KMS-11 (cell line): ENCODE data around the gene SCN1A.
"Not testable (repeated sequence)": the region's sequence is repeated elsewhere in the genome, so short reads cannot be mapped to it uniquely, and the experiment has no call there.

Experiments
- H2AFZ ChIP-seq: fragments of 200-600 bp; sonication (generic); 2 replicates; pipeline ENCODE4 v1.6.1; 2016; ENCODE audit warnings: antibody characterized with exemption, mixed run types, low read depth
- H3K27ac ChIP-seq: fragments of 200-600 bp; sonication (generic); 2 replicates; pipeline ENCODE4 v1.6.1; 2016; ENCODE audit warnings: mild to moderate bottlenecking, mixed run types
- H3K27me3 ChIP-seq: fragments of 200-600 bp; sonication (generic); 2 replicates; pipeline ENCODE4 v1.6.1; 2017; ENCODE audit warnings: mild to moderate bottlenecking, low read depth, mixed run types, moderate library complexity; ENCODE audit not compliant: insufficient read depth
- H3K36me3 ChIP-seq: fragments of 200-600 bp; sonication (generic); 2 replicates; pipeline ENCODE4 v1.6.1; 2017; ENCODE audit warnings: mild to moderate bottlenecking, mixed run types; ENCODE audit not compliant: insufficient read depth
- H3K4me1 ChIP-seq: fragments of 200-600 bp; sonication (generic); 2 replicates; pipeline ENCODE4 v1.6.1; 2016; ENCODE audit warnings: mild to moderate bottlenecking, low read depth, mixed run types; ENCODE audit not compliant: poor library complexity, severe bottlenecking
- H3K4me2 ChIP-seq: fragments of 200-600 bp; sonication (generic); 2 replicates; pipeline ENCODE4 v1.7.0; 2016; ENCODE audit warnings: mild to moderate bottlenecking, mixed run types
- H3K4me3 ChIP-seq: fragments of 200-600 bp; sonication (generic); IDR thresholded peaks from 2 replicates; pipeline ENCODE4 v1.6.1; 2017; ENCODE audit warnings: low read depth, low read length, mixed read lengths; ENCODE audit not compliant: insufficient read depth
- H3K79me2 ChIP-seq: fragments of 200-600 bp; sonication (generic); 2 replicates; pipeline ENCODE4 v1.6.1; 2016; ENCODE audit warnings: low read depth, mixed run types; ENCODE audit not compliant: insufficient read depth
- H3K9ac ChIP-seq: fragments of 200-600 bp; sonication (generic); 2 replicates; pipeline ENCODE4 v1.6.1; 2016; ENCODE audit warnings: mild to moderate bottlenecking, mixed run types
- H4K20me1 ChIP-seq: fragments of 200-600 bp; sonication (generic); 2 replicates; pipeline ENCODE4 v1.6.1; 2016; ENCODE audit warnings: mild to moderate bottlenecking, mixed run types; ENCODE audit not compliant: insufficient read depth
- CTCF ChIP-seq: fragments of 200-600 bp; sonication (generic); conservative IDR thresholded peaks from 2 replicates; pipeline ENCODE4 v1.6.1; 2017; ENCODE audit warnings: low read depth, mild to moderate bottlenecking, antibody characterized with exemption, low read length, moderate library complexity, mixed read lengths

Gene SCN1A

GRCh38 chr2:165989851-165990250 lies 138.0 kb downstream of the SCN1A start:
- no peak overlapping the region for H3K9ac ChIP-seq
- no peaks in the 10 kb centered on the region for H3K79me2 ChIP-seq
- no peaks in the 10 kb centered on the region for H3K4me1 ChIP-seq
- H3K4me2 ChIP-seq: no peak overlapping the region
- no peaks in the 10 kb centered on the region for H3K27me3 ChIP-seq
- H2AFZ ChIP-seq: no peak overlapping the region
- no peaks in the 10 kb centered on the region for H3K36me3 ChIP-seq
- H3K27ac ChIP-seq: no peak overlapping the region
- TF ChIP-seq CTCF: no peak
- no peaks in the 10 kb centered on the region for H4K20me1 ChIP-seq
- H3K4me3 ChIP-seq: no peak overlapping the region

GRCh38 chr2:165985120-165985519 lies 142.7 kb downstream of the SCN1A start:
- no peak overlapping the region for H3K9ac ChIP-seq
- H3K4me2 ChIP-seq: no peak overlapping the region
- no peak for TF ChIP-seq CTCF
- H2AFZ ChIP-seq: no peak overlapping the region
- H4K20me1 ChIP-seq: no peaks in the 10 kb centered on the region
- no peak overlapping the region for H3K27ac ChIP-seq
- no peaks in the 10 kb centered on the region for H3K79me2 ChIP-seq
- H3K4me3 ChIP-seq: no peak overlapping the region
- no peaks in the 10 kb centered on the region for H3K4me1 ChIP-seq
- H3K27me3 ChIP-seq: no peaks in the 10 kb centered on the region
- H3K36me3 ChIP-seq: no peaks in the 10 kb centered on the region

GRCh38 chr2:165972161-165972560 lies 155.7 kb downstream of the SCN1A start:
- H3K36me3 ChIP-seq, H3K4me1 ChIP-seq, H2AFZ ChIP-seq, H3K27ac ChIP-seq, H3K27me3 ChIP-seq, H3K9ac ChIP-seq, H3K79me2 ChIP-seq, H4K20me1 ChIP-seq, H3K4me3 ChIP-seq, H3K4me2 ChIP-seq: not testable (repeated sequence)

GRCh38 chr2:165970663-165971062 lies 157.2 kb downstream of the SCN1A start:
- Histone ChIP-seq H3K27me3 (no peaks in the 10 kb centered on the region), H3K4me2 (no peak overlapping the region), H3K4me1 (no peaks in the 10 kb centered on the region), H4K20me1 (no peaks in the 10 kb centered on the region), H3K79me2 (no peaks in the 10 kb centered on the region), H3K9ac (no peak overlapping the region), H3K36me3 (no peaks in the 10 kb centered on the region), H3K27ac (no peak overlapping the region), H2AFZ (no peak overlapping the region), H3K4me3 (no peak overlapping the region)
- no peak for TF ChIP-seq CTCF

GRCh38 chr2:165969227-165969626 lies 158.6 kb downstream of the SCN1A start:
- Histone ChIP-seq H3K4me3 (no peak overlapping the region), H3K36me3 (no peaks in the 10 kb centered on the region), H2AFZ (no peak overlapping the region), H4K20me1 (no peaks in the 10 kb centered on the region), H3K4me2 (no peak overlapping the region), H3K27ac (no peak overlapping the region), H3K79me2 (no peaks in the 10 kb centered on the region), H3K27me3 (no peaks in the 10 kb centered on the region), H3K9ac (no peak overlapping the region), H3K4me1 (no peaks in the 10 kb centered on the region)
- TF ChIP-seq CTCF: no peak
